NCI-H2196 (cell line): ENCODE measurements around the gene FA2H.

Experiments
- DNase-seq: peaks from one replicate; lab custom pipeline; 2025; ENCODE audit not compliant: unreplicated experiment; lab: John Stamatoyannopoulos, UW

Gene FA2H

GRCh38 chr16:74744566-74744965 lies 30.1 kb downstream of the FA2H start:
- DNase-seq, result no peak

- DNase-seq, result peak; percentile 78
These were observed 30.8 kb downstream of the FA2H start for GRCh38 chr16:74743668-74744299.

- DNase-seq, result no peak
These were observed 31.5 kb downstream of the FA2H start for GRCh38 chr16:74743045-74743667.

- no peak for DNase-seq
These were observed 32.6 kb downstream of the FA2H start for GRCh38 chr16:74742051-74742481.

GRCh38 chr16:74740795-74741304 lies 33.8 kb downstream of the FA2H start:
- no peak for DNase-seq

GRCh38 chr16:74739275-74739674 lies 35.3 kb downstream of the FA2H start:
- no peak for DNase-seq

GRCh38 chr16:74738816-74739215 lies 35.8 kb downstream of the FA2H start:
- no peak for DNase-seq

GRCh38 chr16:74738113-74738541 lies 36.5 kb downstream of the FA2H start:
- no peak for DNase-seq

- DNase-seq, result no peak
These were observed 37.1 kb downstream of the FA2H start for GRCh38 chr16:74737521-74737920.

- no peak for DNase-seq
These were observed 38.0 kb downstream of the FA2H start for GRCh38 chr16:74736531-74737157.

- DNase-seq, result no peak
These were observed 39.1 kb downstream of the FA2H start for GRCh38 chr16:74735554-74735953.

GRCh38 chr16:74735162-74735452 lies 39.5 kb downstream of the FA2H start:
- DNase-seq, result no peak

GRCh38 chr16:74734361-74735161 lies 40.1 kb downstream of the FA2H start:
- DNase-seq, result no peak

GRCh38 chr16:74732707-74733350 lies 41.8 kb downstream of the FA2H start:
- no peak for DNase-seq

- DNase-seq, result no peak
These were observed 42.7 kb downstream of the FA2H start for GRCh38 chr16:74731853-74732477.

GRCh38 chr16:74729783-74730683 lies 44.6 kb downstream of the FA2H start:
- no peak for DNase-seq

- no peak for DNase-seq
These were observed 46.7 kb downstream of the FA2H start for GRCh38 chr16:74727903-74728302.

GRCh38 chr16:74726716-74727115 lies 47.9 kb downstream of the FA2H start:
- DNase-seq, result no peak

- no peak for DNase-seq
These were observed 48.8 kb downstream of the FA2H start for GRCh38 chr16:74725651-74726455.
